ENCODE results near the gene CHCHD3.

DNA sequence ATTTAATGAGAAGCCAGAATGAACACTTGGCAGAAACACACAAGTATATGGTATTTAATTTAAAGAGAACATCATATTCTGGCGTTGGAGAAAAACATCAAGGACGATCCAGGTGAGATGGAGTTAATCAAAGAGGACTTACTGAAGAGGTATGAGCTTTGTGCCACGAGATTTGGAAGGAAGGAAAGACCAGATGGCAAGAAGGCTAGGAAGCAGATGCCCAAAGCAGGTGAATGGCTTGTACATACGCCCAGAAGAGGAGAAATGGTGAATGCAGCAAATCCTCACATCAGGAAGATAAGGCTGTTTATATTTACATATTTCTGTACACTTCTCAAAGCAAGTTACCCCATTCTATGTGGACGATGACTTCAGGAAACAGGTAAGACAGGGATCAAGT, 341.7 kb downstream of the CHCHD3 start:
- TF ChIP-seq, protein P1, sequence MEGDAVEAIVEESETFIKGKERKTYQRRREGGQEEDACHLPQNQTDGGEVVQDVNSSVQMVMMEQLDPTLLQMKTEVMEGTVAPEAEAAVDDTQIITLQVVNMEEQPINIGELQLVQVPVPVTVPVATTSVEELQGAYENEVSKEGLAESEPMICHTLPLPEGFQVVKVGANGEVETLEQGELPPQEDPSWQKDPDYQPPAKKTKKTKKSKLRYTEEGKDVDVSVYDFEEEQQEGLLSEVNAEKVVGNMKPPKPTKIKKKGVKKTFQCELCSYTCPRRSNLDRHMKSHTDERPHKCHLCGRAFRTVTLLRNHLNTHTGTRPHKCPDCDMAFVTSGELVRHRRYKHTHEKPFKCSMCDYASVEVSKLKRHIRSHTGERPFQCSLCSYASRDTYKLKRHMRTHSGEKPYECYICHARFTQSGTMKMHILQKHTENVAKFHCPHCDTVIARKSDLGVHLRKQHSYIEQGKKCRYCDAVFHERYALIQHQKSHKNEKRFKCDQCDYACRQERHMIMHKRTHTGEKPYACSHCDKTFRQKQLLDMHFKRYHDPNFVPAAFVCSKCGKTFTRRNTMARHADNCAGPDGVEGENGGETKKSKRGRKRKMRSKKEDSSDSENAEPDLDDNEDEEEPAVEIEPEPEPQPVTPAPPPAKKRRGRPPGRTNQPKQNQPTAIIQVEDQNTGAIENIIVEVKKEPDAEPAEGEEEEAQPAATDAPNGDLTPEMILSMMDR (conservative IDR thresholded peaks at IDR 0.05 in 1 of 2, IDR thresholded peaks at IDR 0.05 in 1 of 2; ENCODE audit: extremely low read depth in 1 of 2, insufficient read depth in 1 of 2, low read depth in 1 of 2, low read length in 2 of 2): no peak
- no peak for TF ChIP-seq EZH2 (IDR thresholded peaks at IDR 0.05; ENCODE audit: borderline replicate concordance, low read length)
